H1 (cell line): ENCODE measurements around the gene PTPN13. TPM values are rescaled to one million over a fixed set of nuclear protein-coding genes. Genes with fewer than 3 reads are reported as not detected.

ENCODE experiments used
- CTCF ChIA-PET: fragments of 300-600 bp; sonication (Branson Sonifier 250); formaldehyde crosslinking; loops from one replicate; lab custom pipeline; 2021; ENCODE audit not compliant: partially characterized antibody; lab: Charles Lee
- POLR2A ChIA-PET: fragments of 300-600 bp; sonication (Branson Sonifier 250); formaldehyde crosslinking; loops from one replicate; lab custom pipeline; 2021; ENCODE audit warnings: inconsistent platforms; ENCODE audit not compliant: partially characterized antibody; lab: Charles Lee
- DNase-seq, 2 experiments: peaks; one replicate each; pipeline versions ENCODE4 v3.0.0 to v3.0.0-alpha.2; 2010 to 2022; ENCODE audit warnings: low spot score in 2 of 2, low read depth in 1 of 2, mixed read lengths in 1 of 2
- FAIRE-seq: peaks from 2 replicates; lab custom pipeline; 2011; peaks lifted over from hg19 to GRCh38; lab: Jason Lieb, UNC
- H2AFZ ChIP-seq: 2 replicates; pipeline ENCODE4 v1.8.1; 2012; ENCODE audit warnings: low read length, inconsistent platforms
- H2AK5ac ChIP-seq: 2 replicates; pipeline ENCODE4 v1.6.1; 2013; ENCODE audit warnings: low read depth, low read length
- H2BK120ac ChIP-seq: replicated peaks from 2 replicates; pipeline ENCODE3; 2013; ENCODE audit warnings: low read depth, low read length, inconsistent platforms
- H2BK12ac ChIP-seq: 2 replicates; pipeline ENCODE4 v1.6.1; 2013; ENCODE audit warnings: low read depth, low read length
- H2BK15ac ChIP-seq: 2 replicates; pipeline ENCODE4 v1.6.1; 2013; ENCODE audit warnings: low read length
- H2BK20ac ChIP-seq: 2 replicates; pipeline ENCODE4 v1.6.1; 2013; ENCODE audit warnings: low read length
- H2BK5ac ChIP-seq: 2 replicates; pipeline ENCODE4 v1.6.1; 2013; ENCODE audit warnings: low read depth, low read length
- H3K14ac ChIP-seq: 2 replicates; pipeline ENCODE4 v1.6.1; 2013; ENCODE audit warnings: inconsistent platforms; ENCODE audit not compliant: insufficient read length
- H3K18ac ChIP-seq: 2 replicates; pipeline ENCODE4 v1.6.1; 2013; ENCODE audit warnings: low read length; ENCODE audit errors: extremely low read depth
- H3K23ac ChIP-seq: 2 replicates; pipeline ENCODE4 v1.6.1; 2013; ENCODE audit warnings: inconsistent platforms; ENCODE audit not compliant: insufficient read length
- H3K23me2 ChIP-seq: 2 replicates; pipeline ENCODE4 v1.6.1; 2013; ENCODE audit warnings: low read depth, low read length
- H3K27ac ChIP-seq: 2 replicates; pipeline ENCODE4 v1.6.1; 2011; ENCODE audit warnings: low read depth, low read length, inconsistent platforms
- H3K27me3 ChIP-seq, 4 experiments: replicated peaks in 1 of 4; 1 replicate in 1 of 4; 2 replicates in 3 of 4; pipeline versions ENCODE4 v1.6.1 to v1.8.1; 2011 to 2013; ENCODE audit warnings: low read length in 3 of 4, mild to moderate bottlenecking in 3 of 4, inconsistent platforms in 2 of 4, mixed read lengths in 2 of 4, moderate library complexity in 1 of 4; ENCODE audit not compliant: control insufficient read depth in 3 of 4, insufficient read depth in 3 of 4; ENCODE audit errors: extremely low read depth in 1 of 4
- H3K36me3 ChIP-seq, 4 experiments: 2 replicates each; pipeline versions ENCODE4 v1.6.1 to v1.8.1; 2011 to 2013; ENCODE audit warnings: mild to moderate bottlenecking in 4 of 4, low read length in 3 of 4, moderate library complexity in 2 of 4, control low read depth in 1 of 4, inconsistent platforms in 1 of 4; ENCODE audit not compliant: insufficient read depth in 4 of 4, control insufficient read depth in 2 of 4
- H3K4ac ChIP-seq: replicated peaks from 2 replicates; pipeline ENCODE3; 2013; ENCODE audit warnings: low read length, low read depth, mixed read lengths, inconsistent platforms; ENCODE audit not compliant: insufficient read length
- H3K4me1 ChIP-seq, 4 experiments: replicated peaks in 1 of 4; 1 replicate in 1 of 4; 2 replicates in 3 of 4; pipeline versions ENCODE4 v1.6.1 to v1.8.1; 2011 to 2013; ENCODE audit warnings: low read length in 3 of 4, inconsistent platforms in 2 of 4, mixed read lengths in 1 of 4; ENCODE audit not compliant: insufficient read depth in 4 of 4, control insufficient read depth in 3 of 4
- H3K4me2 ChIP-seq, 2 experiments: 2 replicates each; pipeline versions ENCODE4 v1.6.1 to v1.8.1; 2011 to 2013; ENCODE audit warnings: low read depth in 2 of 2, low read length in 2 of 2, control low read depth in 1 of 2, inconsistent platforms in 1 of 2, mild to moderate bottlenecking in 1 of 2; ENCODE audit not compliant: insufficient read depth in 1 of 2
- H3K4me3 ChIP-seq, 4 experiments: fragments of 200-600, 300-600 bp in 1 of 4; sonication (generic), shearing (Covaris generic), sonication (Bioruptor Twin) in 1 of 4; 2 replicates each; pipeline versions ENCODE4 v1.5.1 to v1.8.1; 2011 to 2016; ENCODE audit warnings: low read length in 4 of 4, low read depth in 3 of 4, control low read depth in 2 of 4, inconsistent platforms in 2 of 4, mild to moderate bottlenecking in 2 of 4, mixed read lengths in 1 of 4, moderate library complexity in 1 of 4; ENCODE audit not compliant: insufficient read depth in 2 of 4; ENCODE audit errors: extremely low read depth in 1 of 4
- H3K56ac ChIP-seq: replicated peaks from 2 replicates; pipeline ENCODE3; 2013; ENCODE audit warnings: low read depth, mild to moderate bottlenecking, mixed read lengths, low read length, inconsistent platforms; ENCODE audit not compliant: insufficient read length
- H3K79me1 ChIP-seq: 2 replicates; pipeline ENCODE4 v1.6.1; 2013; ENCODE audit warnings: low read depth, low read length, control low read depth
- H3K79me2 ChIP-seq, 2 experiments: 2 replicates each; pipeline versions ENCODE4 v1.6.1 to v1.8.1; 2012 to 2013; ENCODE audit warnings: low read length in 2 of 2, mild to moderate bottlenecking in 2 of 2, inconsistent platforms in 1 of 2; ENCODE audit not compliant: insufficient read depth in 2 of 2, control insufficient read depth in 1 of 2
- H3K9ac ChIP-seq, 4 experiments: replicated peaks in 1 of 4; 1 replicate in 1 of 4; 2 replicates in 3 of 4; pipeline versions ENCODE4 v1.6.1 to v1.8.1; 2011 to 2013; ENCODE audit warnings: low read depth in 3 of 4, low read length in 3 of 4, control low read depth in 2 of 4, mild to moderate bottlenecking in 2 of 4, moderate library complexity in 2 of 4, inconsistent platforms in 1 of 4; ENCODE audit errors: extremely low read depth in 1 of 4
- H3K9me3 ChIP-seq, 2 experiments: 2 replicates each; pipeline versions ENCODE4 v1.6.1 to v1.8.1; 2012 to 2013; ENCODE audit warnings: mild to moderate bottlenecking in 2 of 2, moderate library complexity in 2 of 2, control low read depth in 1 of 2, inconsistent platforms in 1 of 2, low read depth in 1 of 2, low read length in 1 of 2, mixed read lengths in 1 of 2; ENCODE audit not compliant: insufficient read depth in 2 of 2
- H4K20me1 ChIP-seq, 2 experiments: replicated peaks in 1 of 2; 2 replicates each; pipeline versions ENCODE3 to v1.8.1; 2011 to 2013; ENCODE audit warnings: inconsistent platforms in 2 of 2, low read length in 2 of 2, mild to moderate bottlenecking in 1 of 2; ENCODE audit not compliant: insufficient read depth in 2 of 2, control insufficient read depth in 1 of 2
- H4K5ac ChIP-seq: 2 replicates; pipeline ENCODE4 v1.6.1; 2013; ENCODE audit warnings: low read length, low read depth, mixed read lengths, inconsistent platforms; ENCODE audit not compliant: insufficient read length
- H4K8ac ChIP-seq: 2 replicates; pipeline ENCODE4 v1.8.0; 2013; ENCODE audit warnings: mild to moderate bottlenecking, moderate library complexity, low read length, inconsistent platforms; ENCODE audit not compliant: insufficient read depth; ENCODE audit errors: extremely low read depth
- H4K91ac ChIP-seq: replicated peaks from 2 replicates; pipeline ENCODE3; 2013; ENCODE audit warnings: low read length, mixed read lengths, inconsistent platforms; ENCODE audit not compliant: insufficient read length
- CHD1 ChIP-seq: IDR thresholded peaks from 2 replicates; pipeline ENCODE4 v1.6.1; 2012; ENCODE audit warnings: low read depth, low read length, improper control_type of control experiment
- POLR2AphosphoS5 ChIP-seq: IDR thresholded peaks from 2 replicates; pipeline ENCODE4 v1.6.1; 2011; ENCODE audit warnings: low read depth, low read length
- RAD21 ChIP-seq, 2 experiments: IDR thresholded peaks in 1 of 2; conservative IDR thresholded peaks in 1 of 2; 2 replicates each; pipeline ENCODE4 v1.6.1; 2011; ENCODE audit warnings: low read depth in 2 of 2, low read length in 2 of 2, improper control_type of control experiment in 1 of 2, inconsistent platforms in 1 of 2, mild to moderate bottlenecking in 1 of 2, moderate library complexity in 1 of 2
- RBBP5 ChIP-seq: IDR thresholded peaks from 2 replicates; pipeline ENCODE4 v1.7.1; 2012; ENCODE audit warnings: low read depth, mild to moderate bottlenecking, inconsistent platforms, low read length, moderate library complexity, borderline replicate concordance
- SIRT6 ChIP-seq: IDR thresholded peaks from one replicate; pipeline ENCODE4 v1.7.1; 2012; ENCODE audit warnings: low read length, inconsistent platforms
- WGBS, 2 experiments: shearing (Covaris generic) in 1 of 2; methylation state at CpG; one replicate each; pipeline versions ENCODE4 v1.1.6 to v1.1.7; 2013 to 2015; ENCODE audit warnings: low lambda C conversion rate in 2 of 2, mixed read lengths in 2 of 2, inconsistent platforms in 1 of 2, low coverage in 1 of 2, missing lambda C conversion rate in 1 of 2; ENCODE audit not compliant: insufficient replicate concordance in 2 of 2, insufficient coverage in 1 of 2, insufficient read length in 1 of 2; ENCODE audit errors: extremely low coverage in 1 of 2, missing lambda C conversion rate in 1 of 2; 5-methylcytosine and 5-hydroxymethylcytosine counted together
- polyA plus RNA-seq, 7 experiments: library from polyadenylated mRNA; depleted of rRNA in 3 of 7; stranded (reverse) in 5 of 7; unstranded in 2 of 7; fragments of >200 nt in 5 of 7; fragments of 200-250 nt in 2 of 7; gene quantifications; 1 replicate in 5 of 7; 2 replicates in 1 of 7; 4 replicates in 1 of 7; pipeline versions ENCODE4 v1.2.1 to v1.2.3, GENCODE V29; 2011 to 2013; ENCODE audit warnings: missing spikeins in 2 of 7, mixed read lengths in 2 of 7
- total RNA-seq: library from RNA; stranded (reverse); fragmentation: NEBNext Ultra II Directional; extraction: Animal tissue kit (Norgen Biotek cat#: 25700); gene quantifications from 2 replicates; pipeline ENCODE4 v1.2.1, GENCODE V29; 2021

PTPN13 gene
- total and polyA plus RNA-seq, 2 of the 8 experiments (the other 6 are each of a cell fraction or from before 2014, with no cell fraction given) = 12.7 to 57.9 TPM

DNA sequence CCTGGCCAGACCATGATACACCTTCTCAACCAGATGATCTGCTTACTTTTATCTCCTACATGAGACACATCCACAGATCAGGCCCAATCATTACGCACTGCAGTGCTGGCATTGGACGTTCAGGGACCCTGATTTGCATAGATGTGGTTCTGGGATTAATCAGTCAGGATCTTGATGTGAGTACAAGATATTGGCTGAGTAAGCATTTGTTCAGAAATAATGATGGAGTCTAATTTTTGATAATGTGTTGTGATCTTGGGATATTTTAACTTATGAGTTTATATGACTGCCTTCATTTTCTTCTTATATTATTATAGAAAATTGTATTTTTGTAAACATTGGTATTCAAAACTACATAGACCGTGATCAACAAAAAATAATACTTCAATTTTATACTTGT lies 215.7 kb downstream of the PTPN13 start:
- Histone ChIP-seq H4K8ac (no peak overlapping the region), H4K20me1 (no peaks in the 10 kb centered on the region), H3K14ac (no peak overlapping the region), H3K27me3 (no peaks in the 10 kb centered on the region), H3K4ac (no peak overlapping the region), H3K27ac (no peak overlapping the region), H2AFZ (no peak overlapping the region), H3K4me3 (no peak overlapping the region), H3K79me1 (no peaks in the 10 kb centered on the region), H2BK5ac (no peak overlapping the region), H3K9me3 (no peaks in the 10 kb centered on the region), H3K23ac (no peak overlapping the region), H3K36me3 (peaks cover 0 to 58% (median 18%) of the 10 kb centered on the region in 4 experiments; a peak in 6 of 8 replicates), H2BK12ac (no peak overlapping the region), H3K79me2 (no peaks in the 10 kb centered on the region), H2BK120ac (no peak overlapping the region), H3K56ac (no peak overlapping the region), H4K91ac (no peak overlapping the region), H3K18ac (no peak overlapping the region), H3K9ac (no peak overlapping the region; a peak in 1 of 7 replicates), H2BK20ac (no peak overlapping the region), H3K4me2 (no peak overlapping the region), H2BK15ac (no peak overlapping the region), H3K4me1 (no peaks in the 10 kb centered on the region), H3K23me2 (no peaks in the 10 kb centered on the region), H4K5ac (no peak overlapping the region), H2AK5ac (no peak overlapping the region)
- ChIA-PET CTCF (no interaction called here), POLR2A (no interaction called here)
- no peak for DNase-seq
- TF ChIP-seq RAD21 (IDR thresholded peaks at IDR 0.05 in 1 of 2, conservative IDR thresholded peaks at IDR 0.05 in 1 of 2; ENCODE audit: low read depth in 2 of 2, low read length in 2 of 2) (no peak), SIRT6 (no peak), POLR2AphosphoS5 (no peak), CHD1 (no peak), RBBP5 (no peak)
- FAIRE-seq = no peak
- WGBS, 2 experiments = 91% methylated on average over 3 of the region's 3 CpGs; no CpG with 5 or more reads in 1 of the 2 experiments
